GM12878 (cell line): ENCODE results near the gene FLOT1. TPM values are rescaled to one million over a fixed set of nuclear protein-coding genes. Genes with fewer than 3 reads are reported as not detected.

Experiments
- ATF2 ChIP-seq: IDR thresholded peaks from 2 replicates; pipeline ENCODE4 v1.6.1; 2012; ENCODE audit warnings: low read length, inconsistent platforms
- CREB1 ChIP-seq: IDR thresholded peaks from 2 replicates; pipeline ENCODE4 v1.6.1; 2012; ENCODE audit warnings: low read depth, mild to moderate bottlenecking, inconsistent platforms
- ETV6 ChIP-seq, 2 experiments: fragments of 450-650 bp in 1 of 2; IDR thresholded peaks in 1 of 2; conservative IDR thresholded peaks in 1 of 2; 2 replicates each; pipeline ENCODE4 v1.6.1; 2014; ENCODE audit warnings: antibody characterized with exemption in 1 of 2, borderline replicate concordance in 1 of 2, low read depth in 1 of 2, mild to moderate bottlenecking in 1 of 2, moderate library complexity in 1 of 2
- FOXM1 ChIP-seq: IDR thresholded peaks from 2 replicates; pipeline ENCODE4 v1.6.1; 2012; ENCODE audit warnings: low read depth, mild to moderate bottlenecking, inconsistent platforms, low read length, moderate library complexity
- GABPA ChIP-seq: IDR thresholded peaks from 2 replicates; pipeline ENCODE4 v1.6.1; 2014; ENCODE audit warnings: antibody characterized with exemption, low read depth, mild to moderate bottlenecking, inconsistent platforms
- IKZF1 ChIP-seq: fragments of 450-650 bp; conservative IDR thresholded peaks from 2 replicates; pipeline ENCODE4 v1.6.1; 2017; ENCODE audit warnings: antibody characterized with exemption, mild to moderate bottlenecking
- MLLT1 ChIP-seq: fragments of 450-650 bp; IDR thresholded peaks from 2 replicates; pipeline ENCODE4 v1.6.1; 2016; ENCODE audit warnings: mild to moderate bottlenecking
- MTA2 ChIP-seq: fragments of 450-650 bp; IDR thresholded peaks from 2 replicates; pipeline ENCODE4 v1.6.1; 2016; ENCODE audit warnings: low read depth, mild to moderate bottlenecking, moderate library complexity
- NBN ChIP-seq: fragments of 450-650 bp; IDR thresholded peaks from 2 replicates; pipeline ENCODE4 v1.6.1; 2016
- NR2F1 ChIP-seq: fragments of 450-650 bp; conservative IDR thresholded peaks from 2 replicates; pipeline ENCODE4 v1.6.1; 2017; ENCODE audit warnings: mild to moderate bottlenecking
- PAX5 ChIP-seq: IDR thresholded peaks from 2 replicates; pipeline ENCODE4 v1.6.1; 2011; ENCODE audit warnings: low read depth, low read length, borderline replicate concordance
- POLR2A ChIP-seq: IDR thresholded peaks from 2 replicates; pipeline ENCODE4 v1.6.1; 2011; ENCODE audit warnings: low read depth, mild to moderate bottlenecking, low read length
- RCOR1 ChIP-seq: conservative IDR thresholded peaks from 2 replicates; pipeline ENCODE4 v1.6.1; 2012; ENCODE audit warnings: low read depth, low read length, improper control_type of control experiment
- RUNX3 ChIP-seq: IDR thresholded peaks from 2 replicates; pipeline ENCODE4 v1.6.1; 2012; ENCODE audit warnings: low read length, inconsistent platforms
- SKIL ChIP-seq: fragments of 450-650 bp; IDR thresholded peaks from 2 replicates; pipeline ENCODE4 v1.6.1; 2017; ENCODE audit warnings: mild to moderate bottlenecking, low read depth, inconsistent platforms; ENCODE audit not compliant: poor library complexity, severe bottlenecking
- SMAD1 ChIP-seq: fragments of 450-650 bp; IDR thresholded peaks from 2 replicates; pipeline ENCODE4 v1.6.1; 2018; ENCODE audit warnings: mild to moderate bottlenecking, low read depth; ENCODE audit not compliant: partially characterized antibody
- SMARCA5 ChIP-seq: fragments of 450-650 bp; IDR thresholded peaks from 2 replicates; pipeline ENCODE4 v1.6.1; 2017; ENCODE audit warnings: mild to moderate bottlenecking
- TCF12 ChIP-seq: IDR thresholded peaks from 2 replicates; pipeline ENCODE4 v1.6.1; 2011; ENCODE audit warnings: low read depth, mild to moderate bottlenecking, low read length
- YBX1 ChIP-seq: fragments of 450-650 bp; IDR thresholded peaks from 2 replicates; pipeline ENCODE4 v1.6.1; 2016; ENCODE audit warnings: antibody characterized with exemption
- ZNF592 ChIP-seq: fragments of 450-650 bp; IDR thresholded peaks from 2 replicates; pipeline ENCODE4 v1.6.1; 2017; ENCODE audit warnings: mild to moderate bottlenecking, moderate library complexity
- ZNF622 ChIP-seq: fragments of 450-650 bp; IDR thresholded peaks from 2 replicates; pipeline ENCODE4 v1.6.1; 2017; ENCODE audit warnings: mild to moderate bottlenecking, inconsistent platforms
- polyA plus RNA-seq, 11 experiments: library from polyadenylated mRNA; depleted of rRNA in 4 of 11; unstranded in 6 of 11; stranded (reverse) in 5 of 11; fragments of >200 nt; fragmentation: Nextera tagmentation in 4 of 11; fragmentation: Illumina TruSeq in 1 of 11; extraction: Ambion mirVana in 4 of 11; extraction: Trizol in 1 of 11; gene quantifications; 1 replicate in 1 of 11; 2 replicates in 10 of 11; pipeline versions ENCODE4 v1.2.1 to v1.2.3, GENCODE V29; 2011 to 2016; ENCODE audit warnings: inconsistent platforms in 2 of 11, missing spikeins in 2 of 11, low read depth in 1 of 11
- total RNA-seq, 4 experiments: library from RNA; depleted of rRNA in 3 of 4; stranded (reverse); fragments of >200 nt in 3 of 4; fragmentation: Illumina TruSeq in 1 of 4; extraction: Trizol in 1 of 4; gene quantifications; 2 replicates each; pipeline versions ENCODE4 v1.2.1 to v1.2.3, GENCODE V29; 2013 to 2021

FLOT1 gene
- total and polyA plus RNA-seq, 10 of the 15 experiments (the other 5 are each of a cell fraction or from before 2014, with no cell fraction given) = 12.3 to 153 (median 112) TPM

GRCh38 chr6:30781743-30782424 lies 39.4 kb upstream of the FLOT1 start (continued):
- peak; percentile 57; the same call in 1 of the 2 replicates for TF ChIP-seq MTA2
- TF ChIP-seq ZNF592 = 0 out of 2 replicates have a peak, but pooled peaks have one; percentile 54
- TF ChIP-seq SMAD1 = peak; percentile 84
- TF ChIP-seq FOXM1 = 0 out of 2 replicates have a peak, but pooled peaks have one; percentile 39
- TF ChIP-seq ATF2 = peak; percentile 95
- TF ChIP-seq ZNF622 = no peak
- TF ChIP-seq SKIL = peak; percentile 63
- peak; percentile 68; the same call in 1 of the 2 replicates for TF ChIP-seq SMARCA5
- 0 out of 2 replicates have a peak, but pooled peaks have one; percentile 14 for TF ChIP-seq RCOR1
- TF ChIP-seq MLLT1 = no peak; the same call in 1 of the 2 replicates
- TF ChIP-seq CREB1 = peak; percentile 66
- peak; percentile 53; the same call in 1 of the 2 replicates for TF ChIP-seq GABPA
- TF ChIP-seq RUNX3 = peak; percentile 48; the same call in 1 of the 2 replicates
- TF ChIP-seq POLR2A = no peak
- 0 out of 2 replicates have a peak, but pooled peaks have one; percentile 51 for TF ChIP-seq TCF12
- TF ChIP-seq IKZF1 = peak; percentile 94
- TF ChIP-seq NR2F1 = peak; percentile 39; the same call in 1 of the 2 replicates
- TF ChIP-seq PAX5 = no peak
- TF ChIP-seq YBX1 = no peak
- TF ChIP-seq NBN = 0 out of 2 replicates have a peak, but pooled peaks have one; percentile 58
- peak in 1 of 2 experiments; percentile 49; a peak in 1 of 4 replicates for TF ChIP-seq ETV6 (conservative IDR thresholded peaks at IDR 0.05 in 1 of 2, IDR thresholded peaks at IDR 0.05 in 1 of 2; ENCODE audit: borderline replicate concordance in 1 of 2, low read depth in 1 of 2)
